ENCODE results near the gene UBAC2.

GRCh38 chr13:99392470-99393135 lies 191.9 kb downstream of the UBAC2 start:
- no peak for TF ChIP-seq CTCF (IDR thresholded peaks at IDR 0.05)
- TF ChIP-seq POLR2A (IDR thresholded peaks at IDR 0.05), result no peak
- no peak for TF ChIP-seq POLR2AphosphoS5 (IDR thresholded peaks at IDR 0.05; ENCODE audit: insufficient read depth in 1 of 2, low read depth in 1 of 2)
